ENCODE data around the gene NPC1. TPM values are rescaled to one million over a fixed set of nuclear protein-coding genes. Genes with fewer than 3 reads are reported as not detected.

NPC1 gene
- total RNA-seq, 1 donor from 2014 or later: 44.8 TPM

GRCh38 chr18:23568281-23569138 is 17.8 kb downstream of the NPC1 start:
- Mint-ChIP-seq H3K36me3 (ENCODE audit: unreplicated experiment) (no peaks in the 10 kb centered on the region), H3K4me1 (ENCODE audit: low read depth, unreplicated experiment) (no peaks in the 10 kb centered on the region), H3K9me3 (ENCODE audit: unreplicated experiment) (peaks cover 1% of the 10 kb centered on the region), H3K27ac (ENCODE audit: unreplicated experiment) (no peak overlapping the region), H3K27me3 (ENCODE audit: unreplicated experiment) (no peaks in the 10 kb centered on the region), H3K4me3 (ENCODE audit: unreplicated experiment) (no peak overlapping the region)
- TF ChIP-seq CTCF (IDR thresholded peaks at IDR 0.05; ENCODE audit: partially characterized antibody, unreplicated experiment): no peak
- DNase-seq: no peak

GRCh38 chr18:23567671-23568070 is 18.6 kb downstream of the NPC1 start:
- DNase-seq: no peak
- Mint-ChIP-seq H3K27me3 (ENCODE audit: unreplicated experiment) (no peaks in the 10 kb centered on the region), H3K9me3 (ENCODE audit: unreplicated experiment) (peaks cover 1% of the 10 kb centered on the region), H3K4me3 (ENCODE audit: unreplicated experiment) (no peak overlapping the region), H3K27ac (ENCODE audit: unreplicated experiment) (no peak overlapping the region), H3K4me1 (ENCODE audit: low read depth, unreplicated experiment) (no peaks in the 10 kb centered on the region), H3K36me3 (ENCODE audit: unreplicated experiment) (no peaks in the 10 kb centered on the region)
- TF ChIP-seq CTCF (IDR thresholded peaks at IDR 0.05; ENCODE audit: partially characterized antibody, unreplicated experiment): no peak

- H3K9me3 Mint-ChIP-seq (ENCODE audit: unreplicated experiment): peaks cover 1% of the 10 kb centered on the region
- H3K4me1 Mint-ChIP-seq (ENCODE audit: low read depth, unreplicated experiment): no peaks in the 10 kb centered on the region
- DNase-seq: no peak
- H3K27me3 Mint-ChIP-seq (ENCODE audit: unreplicated experiment): no peaks in the 10 kb centered on the region
- no peaks in the 10 kb centered on the region for H3K36me3 Mint-ChIP-seq (ENCODE audit: unreplicated experiment)
- no peak overlapping the region for H3K27ac Mint-ChIP-seq (ENCODE audit: unreplicated experiment)
- no peak for TF ChIP-seq CTCF (IDR thresholded peaks at IDR 0.05; ENCODE audit: partially characterized antibody, unreplicated experiment)
- H3K4me3 Mint-ChIP-seq (ENCODE audit: unreplicated experiment): no peak overlapping the region
Observed at GRCh38 chr18:23565916-23566547, 20.3 kb downstream of the NPC1 start.

- TF ChIP-seq CTCF (IDR thresholded peaks at IDR 0.05; ENCODE audit: partially characterized antibody, unreplicated experiment): no peak
- Mint-ChIP-seq H3K4me3 (ENCODE audit: unreplicated experiment) (no peak overlapping the region), H3K9me3 (ENCODE audit: unreplicated experiment) (no peaks in the 10 kb centered on the region), H3K4me1 (ENCODE audit: low read depth, unreplicated experiment) (no peaks in the 10 kb centered on the region), H3K36me3 (ENCODE audit: unreplicated experiment) (no peaks in the 10 kb centered on the region), H3K27ac (ENCODE audit: unreplicated experiment) (no peak overlapping the region), H3K27me3 (ENCODE audit: unreplicated experiment) (no peaks in the 10 kb centered on the region)
- no peak for DNase-seq
Observed at GRCh38 chr18:23563377-23564043, 22.8 kb downstream of the NPC1 start.

All from glutamatergic neuron (in vitro differentiated cells).